ENCODE results near the gene HMCN2. TPM values are rescaled to one million over a fixed set of nuclear protein-coding genes. Genes with fewer than 3 reads are reported as not detected.

Gene HMCN2
- total RNA-seq, 5 donors from 2014 or later (not counting 1 experiment from before 2014, with no cell fraction given), result 0.03 TPM; not detected in 4

DNA sequence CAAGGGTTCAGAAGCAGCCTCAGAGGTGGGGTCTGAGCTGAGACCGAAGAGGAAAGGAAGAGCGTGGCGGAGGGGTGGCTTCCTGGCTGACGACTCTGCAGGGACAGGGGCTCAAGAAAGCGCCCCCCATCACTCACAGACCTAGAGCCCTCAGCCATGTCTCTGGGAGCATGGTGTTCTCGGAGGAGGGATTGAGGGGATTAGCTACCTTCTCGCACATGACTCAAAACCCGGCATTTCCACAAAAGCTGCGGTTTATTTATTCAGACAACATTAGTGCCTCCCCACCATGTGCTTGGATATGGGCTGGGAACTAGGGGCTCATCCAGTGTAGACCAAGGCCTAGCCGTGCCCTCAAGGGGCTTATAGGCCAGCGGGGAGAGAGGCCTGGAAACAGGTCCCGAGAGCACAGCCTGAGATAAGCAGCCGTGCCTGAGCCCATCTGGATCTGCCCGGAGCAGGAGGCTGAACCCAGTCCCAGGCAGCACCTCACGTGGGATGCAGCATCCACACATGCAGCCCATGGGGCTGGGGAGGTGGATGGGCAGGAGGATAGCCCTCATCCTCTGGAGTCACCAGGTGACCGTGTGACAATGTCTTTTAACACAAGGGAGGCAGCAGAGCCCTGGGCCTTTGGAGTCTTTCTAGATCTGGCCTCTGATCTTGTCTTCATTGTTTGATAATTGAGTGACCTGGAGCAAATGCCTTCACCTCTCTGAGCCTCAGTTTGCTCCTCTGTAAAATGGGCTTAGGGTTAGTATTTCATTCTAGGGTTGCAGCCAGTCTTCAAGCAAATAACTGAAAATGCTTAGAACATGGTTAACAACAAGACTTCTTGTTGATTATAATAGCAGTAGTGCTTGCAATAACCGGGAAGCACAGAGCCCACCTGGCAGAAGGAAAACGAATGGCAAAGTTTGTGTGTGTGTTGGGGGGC is 878 bp upstream of the HMCN2 start:
- WGBS (ENCODE audit: insufficient coverage), result 43% methylated on average over 6 of the region's 18 CpGs
- Histone ChIP-seq H3K27me3 (replicated peaks in 1 of 2; ENCODE audit: control insufficient read depth in 2 of 2, extremely low read depth in 1 of 2, insufficient read depth in 2 of 2, low read length in 1 of 2) (peaks cover 28 to 79% of the 10 kb centered on the region in 2 experiments), H3K27ac (ENCODE audit: low read length) (no peak overlapping the region), H3K36me3 (ENCODE audit: control insufficient read depth in 2 of 2, extremely low read depth in 1 of 2, insufficient read depth in 1 of 2, low read length in 1 of 2) (no peaks in the 10 kb centered on the region), H3K9me3 (no peaks in the 10 kb centered on the region), H3K4me3 (ENCODE audit: control insufficient read depth in 1 of 2, extremely low read depth in 1 of 2, low read length in 1 of 2) (no peak overlapping the region), H3K4me1 (ENCODE audit: control insufficient read depth in 1 of 2, extremely low read depth in 1 of 2, insufficient read depth in 2 of 2, low read length in 2 of 2) (peaks cover 0 to 3% of the 10 kb centered on the region in 2 experiments)
- DNase-seq (no peak), ATAC-seq (replicated peaks in 1 of 4) (no peak)
- Mint-ChIP-seq H3K9me3 (no peaks in the 10 kb centered on the region), H3K36me3 (no peaks in the 10 kb centered on the region), H3K4me3 (peak overlapping the region in 1 of 3 donors; percentile 34), H3K4me1 (peaks cover 9 to 12% (median 12%) of the 10 kb centered on the region in 3 donors), H3K27ac (no peak overlapping the region), H3K27me3 (peaks cover 66 to 73% of the 10 kb centered on the region in 2 donors)
- ChIA-PET CTCF (no interaction called here), POLR2A (no interaction called here)

- POLR2A ChIA-PET, result no interaction called here
- peaks cover 0 to 3% of the 10 kb centered on the region in 2 experiments for H3K4me1 ChIP-seq (ENCODE audit: control insufficient read depth in 1 of 2, extremely low read depth in 1 of 2, insufficient read depth in 2 of 2, low read length in 2 of 2)
- Mint-ChIP-seq H3K27ac (no peak overlapping the region), H3K4me1 (peaks cover 9 to 12% (median 12%) of the 10 kb centered on the region in 3 donors), H3K9me3 (no peaks in the 10 kb centered on the region), H3K27me3 (peaks cover 66% of the 10 kb centered on the region in 2 donors), H3K36me3 (no peaks in the 10 kb centered on the region), H3K4me3 (peak overlapping the region in 1 of 3 donors; percentile 49)
- ATAC-seq (replicated peaks in 1 of 4) (no peak), DNase-seq (no peak)
- CTCF ChIA-PET, result no interaction called here
- no peaks in the 10 kb centered on the region for H3K36me3 ChIP-seq (ENCODE audit: control insufficient read depth in 2 of 2, extremely low read depth in 1 of 2, insufficient read depth in 1 of 2, low read length in 1 of 2)
- H3K27ac ChIP-seq (ENCODE audit: low read length), result no peak overlapping the region
- H3K27me3 ChIP-seq (replicated peaks in 1 of 2; ENCODE audit: control insufficient read depth in 2 of 2, extremely low read depth in 1 of 2, insufficient read depth in 2 of 2, low read length in 1 of 2), result peaks cover 30 to 72% of the 10 kb centered on the region in 2 experiments
- 38% methylated on average over 34 of the region's 41 CpGs for WGBS (ENCODE audit: insufficient coverage)
- H3K4me3 ChIP-seq (ENCODE audit: control insufficient read depth in 1 of 2, extremely low read depth in 1 of 2, low read length in 1 of 2), result no peak overlapping the region
- no peaks in the 10 kb centered on the region for H3K9me3 ChIP-seq
Measured at GRCh38 chr9:130266236-130267098, 907 bp downstream of the HMCN2 start.

DNA sequence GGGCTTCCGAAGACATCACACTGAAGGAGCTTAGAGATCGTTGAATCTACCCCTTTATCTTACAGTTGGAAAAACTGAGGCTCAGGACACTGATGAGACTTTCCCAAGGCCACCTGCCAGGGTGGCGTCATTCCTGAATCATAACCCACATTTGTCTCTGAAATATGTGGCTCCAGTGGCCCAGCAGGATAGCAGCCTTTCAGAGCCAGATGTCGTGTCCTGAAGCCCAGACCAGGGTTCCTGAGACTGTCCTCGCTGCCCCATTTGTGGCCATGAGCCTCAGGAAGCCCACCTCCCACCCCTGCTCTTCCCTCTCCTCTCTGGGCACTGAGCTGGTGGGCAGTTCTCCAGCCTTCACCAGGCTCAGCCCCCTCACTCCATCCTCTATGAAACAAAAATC is 2.4 kb downstream of the HMCN2 start:
- Histone ChIP-seq H3K27ac (ENCODE audit: low read length) (no peak overlapping the region), H3K4me1 (ENCODE audit: control insufficient read depth in 1 of 2, extremely low read depth in 1 of 2, insufficient read depth in 2 of 2, low read length in 2 of 2) (peaks cover 0 to 3% of the 10 kb centered on the region in 2 experiments), H3K9me3 (no peaks in the 10 kb centered on the region), H3K27me3 (replicated peaks in 1 of 2; ENCODE audit: control insufficient read depth in 2 of 2, extremely low read depth in 1 of 2, insufficient read depth in 2 of 2, low read length in 1 of 2) (peaks cover 26 to 58% of the 10 kb centered on the region in 2 experiments), H3K36me3 (ENCODE audit: control insufficient read depth in 2 of 2, extremely low read depth in 1 of 2, insufficient read depth in 1 of 2, low read length in 1 of 2) (no peaks in the 10 kb centered on the region), H3K4me3 (ENCODE audit: control insufficient read depth in 1 of 2, extremely low read depth in 1 of 2, low read length in 1 of 2) (no peak overlapping the region)
- Mint-ChIP-seq H3K27ac (no peak overlapping the region), H3K27me3 (peaks cover 58 to 64% of the 10 kb centered on the region in 2 donors), H3K4me1 (peaks cover 9 to 12% (median 12%) of the 10 kb centered on the region in 3 donors), H3K36me3 (no peaks in the 10 kb centered on the region), H3K9me3 (no peaks in the 10 kb centered on the region), H3K4me3 (no peak overlapping the region)
- DNase-seq (no peak), ATAC-seq (replicated peaks in 1 of 4) (no peak)
- 48% methylated on average over 2 of the region's 5 CpGs for WGBS (ENCODE audit: insufficient coverage)
- POLR2A ChIA-PET, result no interaction called here
- CTCF ChIA-PET, result no interaction called here

- Mint-ChIP-seq H3K27me3 (peaks cover 52 to 57% of the 10 kb centered on the region in 2 donors), H3K4me1 (peaks cover 9 to 12% (median 12%) of the 10 kb centered on the region in 3 donors), H3K36me3 (no peaks in the 10 kb centered on the region), H3K4me3 (no peak overlapping the region), H3K27ac (no peak overlapping the region), H3K9me3 (no peaks in the 10 kb centered on the region)
- peaks cover 0 to 3% of the 10 kb centered on the region in 2 experiments for H3K4me1 ChIP-seq (ENCODE audit: control insufficient read depth in 1 of 2, extremely low read depth in 1 of 2, insufficient read depth in 2 of 2, low read length in 2 of 2)
- H3K9me3 ChIP-seq, result no peaks in the 10 kb centered on the region
- H3K4me3 ChIP-seq (ENCODE audit: control insufficient read depth in 1 of 2, extremely low read depth in 1 of 2, low read length in 1 of 2), result no peak overlapping the region
- no peaks in the 10 kb centered on the region for H3K36me3 ChIP-seq (ENCODE audit: control insufficient read depth in 2 of 2, extremely low read depth in 1 of 2, insufficient read depth in 1 of 2, low read length in 1 of 2)
- H3K27ac ChIP-seq (ENCODE audit: low read length), result no peak overlapping the region
- DNase-seq, result no peak
- no peak for ATAC-seq (replicated peaks in 1 of 4)
- whole genome bisulfite sequencing (ENCODE audit: insufficient coverage), result 41% methylated on average over 8 of the region's 16 CpGs
- POLR2A ChIA-PET, result no interaction called here
- CTCF ChIA-PET, result no interaction called here
- peaks cover 20 to 50% of the 10 kb centered on the region in 2 experiments for H3K27me3 ChIP-seq (replicated peaks in 1 of 2; ENCODE audit: control insufficient read depth in 2 of 2, extremely low read depth in 1 of 2, insufficient read depth in 2 of 2, low read length in 1 of 2)
Measured at GRCh38 chr9:130268521-130269211, 3.1 kb downstream of the HMCN2 start.

DNA sequence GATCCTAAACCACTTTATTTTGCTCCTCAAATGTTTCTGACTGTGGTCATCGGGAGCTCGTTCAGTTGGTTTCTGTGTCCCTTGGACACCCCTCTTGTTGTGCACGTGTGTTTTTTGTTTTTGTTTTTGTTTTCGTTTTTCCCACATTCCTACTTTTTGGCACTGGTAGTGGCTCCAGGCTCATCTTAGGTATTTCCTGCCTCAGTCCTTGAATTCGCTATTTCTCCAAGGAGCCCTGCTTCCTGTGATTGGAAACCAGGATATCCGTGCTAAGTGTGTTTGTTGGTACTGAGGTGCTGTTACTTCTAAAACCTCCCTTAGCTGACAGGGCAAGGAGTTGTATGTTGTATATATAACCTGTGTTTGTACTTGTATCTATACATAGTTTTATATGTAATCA is 5.9 kb downstream of the HMCN2 start:
- POLR2A ChIA-PET, result interaction anchor here in 1 of 2 donors (0.8 kb wide), 1 partner anchor 113 kb away, joined by 3 read pairs; no protein-coding TSS in a partner anchor
- H3K4me3 Mint-ChIP-seq, result no peak overlapping the region
- DNase-seq (no peak), ATAC-seq (replicated peaks in 1 of 4) (no peak)
- no CpG with 5 or more reads among the region's 6 CpGs for WGBS (ENCODE audit: insufficient coverage)
- Histone ChIP-seq H3K4me1 (ENCODE audit: control insufficient read depth in 1 of 2, extremely low read depth in 1 of 2, insufficient read depth in 2 of 2, low read length in 2 of 2) (no peaks in the 10 kb centered on the region), H3K9me3 (no peaks in the 10 kb centered on the region), H3K27me3 (replicated peaks in 1 of 2; ENCODE audit: control insufficient read depth in 2 of 2, extremely low read depth in 1 of 2, insufficient read depth in 2 of 2, low read length in 1 of 2) (peaks cover 13 to 39% of the 10 kb centered on the region in 2 experiments), H3K4me3 (ENCODE audit: control insufficient read depth in 1 of 2, extremely low read depth in 1 of 2, low read length in 1 of 2) (no peak overlapping the region), H3K36me3 (ENCODE audit: control insufficient read depth in 2 of 2, extremely low read depth in 1 of 2, insufficient read depth in 1 of 2, low read length in 1 of 2) (no peaks in the 10 kb centered on the region), H3K27ac (ENCODE audit: low read length) (no peak overlapping the region)
- peaks cover 4 to 6% (median 4%) of the 10 kb centered on the region in 3 donors for H3K4me1 Mint-ChIP-seq
- H3K9me3 Mint-ChIP-seq, result no peaks in the 10 kb centered on the region
- no peaks in the 10 kb centered on the region for H3K36me3 Mint-ChIP-seq
- no peak overlapping the region for H3K27ac Mint-ChIP-seq
- CTCF ChIA-PET, result interaction anchor here (0.6 kb wide), 2 partner anchors 8 to 1363 kb away, joined by 3 to 4 read pairs; no protein-coding TSS in a partner anchor
- H3K27me3 Mint-ChIP-seq, result peaks cover 45 to 48% of the 10 kb centered on the region in 2 donors

GRCh38 chr9:130275156-130275555 is 9.6 kb downstream of the HMCN2 start:
- H3K27ac ChIP-seq (ENCODE audit: low read length), result no peak overlapping the region
- H3K9me3 ChIP-seq, result no peaks in the 10 kb centered on the region
- peaks cover 27 to 35% of the 10 kb centered on the region in 2 donors for H3K27me3 Mint-ChIP-seq
- no peaks in the 10 kb centered on the region for H3K9me3 Mint-ChIP-seq
- no peaks in the 10 kb centered on the region for H3K36me3 Mint-ChIP-seq
- peaks cover 4 to 33% of the 10 kb centered on the region in 2 experiments for H3K27me3 ChIP-seq (replicated peaks in 1 of 2; ENCODE audit: control insufficient read depth in 2 of 2, extremely low read depth in 1 of 2, insufficient read depth in 2 of 2, low read length in 1 of 2)
- POLR2A ChIA-PET, result no interaction called here
- CTCF ChIA-PET, result no interaction called here
- H3K36me3 ChIP-seq (ENCODE audit: control insufficient read depth in 2 of 2, extremely low read depth in 1 of 2, insufficient read depth in 1 of 2, low read length in 1 of 2), result no peaks in the 10 kb centered on the region
- DNase-seq, result no peak
- WGBS (ENCODE audit: insufficient coverage), result 87% methylated on average over 7 of the region's 9 CpGs
- H3K4me1 Mint-ChIP-seq, result no peaks in the 10 kb centered on the region
- no peak overlapping the region for H3K27ac Mint-ChIP-seq
- H3K4me1 ChIP-seq (ENCODE audit: control insufficient read depth in 1 of 2, extremely low read depth in 1 of 2, insufficient read depth in 2 of 2, low read length in 2 of 2), result no peaks in the 10 kb centered on the region
- ATAC-seq (replicated peaks in 1 of 4), result no peak
- H3K4me3 ChIP-seq (ENCODE audit: control insufficient read depth in 1 of 2, extremely low read depth in 1 of 2, low read length in 1 of 2), result no peak overlapping the region
- H3K4me3 Mint-ChIP-seq, result no peak overlapping the region

Data from T-cell (primary cell).